Fibroblast of villous mesenchyme (primary cell): Measurements from ENCODE around the gene FBN1. TPM values are rescaled to one million over a fixed set of nuclear protein-coding genes. Genes with fewer than 3 reads are reported as not detected.

Experiments used
- DNase-seq: peaks from one replicate; pipeline ENCODE4 v3.0.0-alpha.2; 2010; ENCODE audit warnings: low read depth
- H3K4me3 ChIP-seq: 2 replicates; pipeline ENCODE4 v1.5.1; 2011; ENCODE audit warnings: low read depth, mild to moderate bottlenecking, low read length
- CTCF ChIP-seq: IDR thresholded peaks from 2 replicates; pipeline ENCODE4 v1.5.1; 2012; ENCODE audit warnings: low read depth, mild to moderate bottlenecking, low read length; ENCODE audit not compliant: insufficient read depth
- total RNA-seq: library from RNA; depleted of rRNA; stranded (reverse); fragments of >200 nt; gene quantifications from 2 replicates; pipeline ENCODE4 v1.2.3, GENCODE V29; 2012

FBN1 gene
- total RNA-seq, 1 donor: 333 TPM

- no peak for TF ChIP-seq CTCF
- no peak overlapping the region for H3K4me3 ChIP-seq
- peak; percentile 76 for DNase-seq
Observed at GRCh38 chr15:48370460-48370859, 275.0 kb downstream of the FBN1 start.

DNA sequence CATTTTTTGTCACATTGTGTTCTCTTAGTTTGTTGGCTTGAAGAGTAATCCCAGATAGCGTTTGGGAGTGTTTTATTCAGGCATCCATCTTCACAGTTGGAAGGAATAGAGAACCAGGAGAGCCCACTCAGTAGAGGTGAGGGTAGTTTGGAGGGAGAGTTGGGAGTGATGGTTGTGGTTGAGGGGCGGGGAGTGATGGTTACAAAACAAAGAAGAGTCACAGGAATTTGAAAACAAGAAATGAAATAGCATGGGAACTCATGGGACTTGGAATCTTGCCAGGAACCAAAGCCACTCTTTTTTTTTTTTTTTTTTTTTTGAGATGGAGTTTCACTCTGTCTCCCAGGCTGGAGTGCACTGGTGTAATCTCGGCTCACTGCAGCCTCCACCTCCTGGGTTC is 278.0 kb downstream of the FBN1 start:
- DNase-seq: no peak
- no peak overlapping the region for H3K4me3 ChIP-seq
- TF ChIP-seq CTCF: no peak

DNA sequence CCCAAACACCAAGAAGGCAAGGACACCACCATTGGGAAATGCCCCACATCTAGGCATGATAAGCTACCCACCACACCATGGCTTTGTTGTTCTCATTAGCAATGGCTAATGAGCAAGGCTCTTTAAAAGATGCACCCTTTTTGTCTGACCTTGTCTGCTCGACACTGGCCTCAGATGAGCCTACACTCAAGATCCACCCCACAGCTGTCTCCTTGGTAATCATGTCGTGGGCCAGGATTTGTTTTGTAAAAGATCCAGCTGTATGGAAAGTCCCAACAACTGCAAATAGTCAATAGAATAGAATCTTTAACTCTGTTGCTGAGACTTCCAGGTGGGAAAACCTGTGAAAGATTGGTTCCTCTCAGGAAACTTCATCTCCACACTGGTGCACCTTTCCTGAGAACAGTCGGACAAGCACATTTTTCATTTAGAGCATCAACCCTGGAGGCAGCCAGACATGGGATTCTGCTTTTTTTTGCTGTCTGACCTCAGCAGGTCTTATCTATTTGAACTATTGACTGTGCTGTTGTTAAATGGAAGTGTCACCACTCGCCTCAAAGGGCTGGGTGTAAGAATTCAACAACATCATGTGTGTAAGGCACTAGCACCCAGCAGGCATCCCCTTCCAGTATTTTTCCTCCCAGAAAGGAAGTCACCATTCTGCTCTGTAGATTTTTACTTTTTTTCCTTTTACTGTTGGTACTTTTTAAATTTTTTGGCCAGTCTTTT is 278.8 kb downstream of the FBN1 start:
- TF ChIP-seq CTCF: no peak
- peak; percentile 53 for DNase-seq
- H3K4me3 ChIP-seq: no peak overlapping the region

- no peak for DNase-seq
- TF ChIP-seq CTCF: no peak
- H3K4me3 ChIP-seq: no peak overlapping the region
Observed at GRCh38 chr15:48365575-48365974, 279.9 kb downstream of the FBN1 start.

- no peak overlapping the region for H3K4me3 ChIP-seq
- peak; percentile 23 for DNase-seq
Observed at GRCh38 chr15:48363474-48363873, 282.0 kb downstream of the FBN1 start.

DNA sequence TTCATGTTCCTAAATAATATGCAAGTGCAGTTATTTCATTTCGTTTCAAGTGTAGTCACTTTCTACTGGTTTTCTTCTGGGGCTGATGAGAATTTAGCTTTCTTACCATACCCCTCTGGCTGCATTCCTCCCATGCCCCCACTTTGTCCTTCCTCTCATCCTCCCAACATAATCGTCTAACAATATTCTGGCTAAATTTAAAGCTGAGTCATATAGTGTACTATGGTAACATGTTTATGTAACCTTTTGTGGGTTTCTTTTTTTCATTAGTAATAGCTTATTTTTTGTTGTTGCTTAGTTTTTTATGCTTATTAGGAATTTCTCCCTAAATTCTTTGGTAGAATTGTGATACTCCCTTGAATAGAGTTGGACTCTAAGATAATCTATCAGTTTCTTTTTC is 283.8 kb downstream of the FBN1 start:
- no peak overlapping the region for H3K4me3 ChIP-seq
- no peak for TF ChIP-seq CTCF
- no peak for DNase-seq

More at GRCh38 chr15:48363474-48363873, 282.0 kb downstream of the FBN1 start:
- TF ChIP-seq CTCF: no peak

DNA sequence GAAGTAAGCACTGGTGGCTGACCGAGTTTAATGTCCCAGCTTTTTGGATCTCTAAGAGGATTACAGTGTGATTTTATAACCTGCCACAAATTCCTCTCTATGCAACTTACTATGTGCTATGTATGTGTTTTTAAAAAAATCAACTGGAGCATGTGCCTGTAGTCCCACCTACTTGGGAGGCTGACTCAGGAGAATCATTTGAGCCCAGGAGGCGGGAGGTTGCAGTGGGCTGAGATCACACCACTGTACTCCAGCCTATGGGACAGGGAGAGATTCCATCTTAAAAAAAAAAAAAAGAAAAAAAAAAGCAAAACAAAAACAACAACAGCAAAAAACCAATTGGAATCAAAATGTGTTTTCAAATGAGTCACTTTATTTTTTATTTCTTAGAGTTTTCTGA is 284.7 kb downstream of the FBN1 start:
- no peak for TF ChIP-seq CTCF
- H3K4me3 ChIP-seq: no peak overlapping the region
- peak; percentile 71 for DNase-seq
